ENCODE measurements around the gene RBSN.

- TF ChIP-seq USF2 (IDR thresholded peaks at IDR 0.05; ENCODE audit: low read depth, low read length) = no peak
- no peak for TF ChIP-seq POLR2A (IDR thresholded peaks at IDR 0.05; ENCODE audit: low read depth, low read length)
- TF ChIP-seq CTCF (conservative IDR thresholded peaks at IDR 0.05; ENCODE audit: low read depth, low read length) = no peak
- TF ChIP-seq RFX5 (IDR thresholded peaks at IDR 0.05; ENCODE audit: low read depth, low read length) = no peak
- TF ChIP-seq RAD21 (IDR thresholded peaks at IDR 0.05; ENCODE audit: low read length) = no peak
- TF ChIP-seq MAZ (IDR thresholded peaks at IDR 0.05; ENCODE audit: borderline replicate concordance, low read depth, low read length) = no peak
- no peak for TF ChIP-seq CEBPB (IDR thresholded peaks at IDR 0.05; ENCODE audit: low read depth, low read length)
These were observed 55.4 kb downstream of the RBSN start for GRCh38 chr3:15043408-15044171.

Data from IMR-90 (cell line).